ENCODE measurements around the gene ANKMY1. TPM values are rescaled to one million over a fixed set of nuclear protein-coding genes. Genes with fewer than 3 reads are reported as not detected.

Gene ANKMY1
- total RNA-seq, 4 donors from 2014 or later: 8.2 to 23.8 (median 17.1) TPM

- peaks cover 0 to 11% (median 4%) of the 10 kb centered on the region in 3 donors for H3K4me1 ChIP-seq
- H3K27me3 ChIP-seq: no peaks in the 10 kb centered on the region
- TF ChIP-seq CTCF (IDR thresholded peaks at IDR 0.05) (no peak), POLR2A (IDR thresholded peaks at IDR 0.05) (no peak)
- H3K36me3 ChIP-seq: peaks cover 13 to 64% (median 13%) of the 10 kb centered on the region in 3 donors
- no peak overlapping the region for H3K4me3 ChIP-seq
- WGBS, 2 donors: 87 to 98% methylated on average over 6 to 7 of the region's 20 CpGs
- H3K9me3 ChIP-seq: no peaks in the 10 kb centered on the region
- H3K27ac ChIP-seq: no peak overlapping the region
- intact Hi-C loops (cut with DNase I): no loop called here
- no peak for DNase-seq
These were observed 43.5 kb upstream of the ANKMY1 start for GRCh38 chr2:240601061-240601830.

- no peaks in the 10 kb centered on the region for H3K9me3 ChIP-seq
- no peaks in the 10 kb centered on the region for H3K27me3 ChIP-seq
- intact Hi-C loops (cut with DNase I): no loop called here
- H3K4me3 ChIP-seq: no peak overlapping the region
- peaks cover 13 to 71% (median 13%) of the 10 kb centered on the region in 3 donors for H3K36me3 ChIP-seq
- peaks cover 4 to 18% (median 6%) of the 10 kb centered on the region in 3 donors for H3K4me1 ChIP-seq
- TF ChIP-seq POLR2A (IDR thresholded peaks at IDR 0.05) (no peak), CTCF (IDR thresholded peaks at IDR 0.05) (no peak)
- H3K27ac ChIP-seq: no peak overlapping the region
- 90 to 98% methylated on average over 7 of the region's 16 CpGs for WGBS, 2 donors
- DNase-seq: no peak
These were observed 42.7 kb upstream of the ANKMY1 start for GRCh38 chr2:240600451-240600961.

GRCh38 chr2:240599141-240599583, 41.4 kb upstream of the ANKMY1 start:
- intact Hi-C loops (cut with DNase I): no loop called here
- no peak for DNase-seq
- Histone ChIP-seq H3K27ac (no peak overlapping the region), H3K27me3 (no peaks in the 10 kb centered on the region), H3K4me3 (no peak overlapping the region), H3K9me3 (no peaks in the 10 kb centered on the region), H3K4me1 (peaks cover 0 to 28% (median 6%) of the 10 kb centered on the region in 3 donors), H3K36me3 (peaks cover 13 to 84% (median 13%) of the 10 kb centered on the region in 3 donors)
- 91 to 92% methylated on average over 6 to 9 of the region's 11 CpGs for WGBS, 2 donors
- TF ChIP-seq CTCF (IDR thresholded peaks at IDR 0.05): no peak
- TF ChIP-seq POLR2A (IDR thresholded peaks at IDR 0.05): no peak

GRCh38 chr2:240598311-240598911, 40.6 kb upstream of the ANKMY1 start:
- intact Hi-C loops (cut with DNase I): no loop called here
- H3K36me3 ChIP-seq: peaks cover 13 to 92% (median 13%) of the 10 kb centered on the region in 3 donors
- no peak overlapping the region for H3K4me3 ChIP-seq
- H3K9me3 ChIP-seq: no peaks in the 10 kb centered on the region
- peaks cover 0 to 28% (median 6%) of the 10 kb centered on the region in 3 donors for H3K4me1 ChIP-seq
- H3K27me3 ChIP-seq: no peaks in the 10 kb centered on the region
- no peak for DNase-seq
- H3K27ac ChIP-seq: no peak overlapping the region
- WGBS, 2 donors: 98% methylated on average over 7 of the region's 17 CpGs; no CpG with 5 or more reads in 1 of the 2 donors
- TF ChIP-seq CTCF (IDR thresholded peaks at IDR 0.05) (no peak), POLR2A (IDR thresholded peaks at IDR 0.05) (no peak)
